Naive B cell (primary cell): ENCODE measurements around the gene LTB4R2. TPM values are rescaled to one million over a fixed set of nuclear protein-coding genes. Genes with fewer than 3 reads are reported as not detected.

Experiments used
- ATAC-seq, 2 donors: fragments of 150-1000 bp; cut with Tn5 transposase; 2 replicates each; pipeline ENCODE4 v1.10.0; 2021; ENCODE audit warnings: low read depth in 2 of 2, mild to moderate bottlenecking in 2 of 2, moderate library complexity in 2 of 2
- DNase-seq: peaks from one replicate; pipeline ENCODE4 v3.0.0; 2022
- H3K27ac Mint-ChIP-seq, 6 donors: one replicate each; pipeline ENCODE4 v1.8.0; 2020 to 2022; ENCODE audit warnings: mild to moderate bottlenecking in 6 of 6, mixed read lengths in 6 of 6, moderate library complexity in 5 of 6, inconsistent platforms in 2 of 6
- H3K27me3 Mint-ChIP-seq, 3 donors: one replicate each; pipeline ENCODE4 v1.8.0; 2021 to 2022; ENCODE audit warnings: mixed read lengths in 3 of 3, mild to moderate bottlenecking in 1 of 3
- H3K36me3 Mint-ChIP-seq, 2 donors: one replicate each; pipeline ENCODE4 v1.8.0; 2020 to 2022; ENCODE audit warnings: mixed read lengths in 2 of 2, inconsistent platforms in 1 of 2, mild to moderate bottlenecking in 1 of 2
- H3K4me1 Mint-ChIP-seq, 3 donors: one replicate each; pipeline ENCODE4 v1.8.0; 2020 to 2022; ENCODE audit warnings: mixed read lengths in 3 of 3, inconsistent platforms in 1 of 3, mild to moderate bottlenecking in 1 of 3, moderate library complexity in 1 of 3
- H3K4me3 Mint-ChIP-seq, 8 donors: one replicate each; pipeline ENCODE4 v1.8.0; 2020 to 2022; ENCODE audit warnings: mild to moderate bottlenecking in 8 of 8, mixed read lengths in 8 of 8, moderate library complexity in 8 of 8, inconsistent platforms in 2 of 8
- H3K9me3 Mint-ChIP-seq, 7 donors: one replicate each; pipeline ENCODE4 v1.8.0; 2020 to 2022; ENCODE audit warnings: mixed read lengths in 7 of 7, mild to moderate bottlenecking in 5 of 7, inconsistent platforms in 2 of 7, moderate library complexity in 1 of 7
- polyA plus RNA-seq, 6 donors: library from polyadenylated mRNA; unstranded; fragments of 300-500 nt; fragmentation: Illumina TruSeq; gene quantifications; one replicate each; pipeline ENCODE4 v1.2.3, GENCODE V29; 2021; ENCODE audit warnings: low read depth in 6 of 6

The LTB4R2 gene
- polyA plus RNA-seq, 6 donors from 2014 or later = 0.28 to 1.2 (median 0.69) TPM

DNA sequence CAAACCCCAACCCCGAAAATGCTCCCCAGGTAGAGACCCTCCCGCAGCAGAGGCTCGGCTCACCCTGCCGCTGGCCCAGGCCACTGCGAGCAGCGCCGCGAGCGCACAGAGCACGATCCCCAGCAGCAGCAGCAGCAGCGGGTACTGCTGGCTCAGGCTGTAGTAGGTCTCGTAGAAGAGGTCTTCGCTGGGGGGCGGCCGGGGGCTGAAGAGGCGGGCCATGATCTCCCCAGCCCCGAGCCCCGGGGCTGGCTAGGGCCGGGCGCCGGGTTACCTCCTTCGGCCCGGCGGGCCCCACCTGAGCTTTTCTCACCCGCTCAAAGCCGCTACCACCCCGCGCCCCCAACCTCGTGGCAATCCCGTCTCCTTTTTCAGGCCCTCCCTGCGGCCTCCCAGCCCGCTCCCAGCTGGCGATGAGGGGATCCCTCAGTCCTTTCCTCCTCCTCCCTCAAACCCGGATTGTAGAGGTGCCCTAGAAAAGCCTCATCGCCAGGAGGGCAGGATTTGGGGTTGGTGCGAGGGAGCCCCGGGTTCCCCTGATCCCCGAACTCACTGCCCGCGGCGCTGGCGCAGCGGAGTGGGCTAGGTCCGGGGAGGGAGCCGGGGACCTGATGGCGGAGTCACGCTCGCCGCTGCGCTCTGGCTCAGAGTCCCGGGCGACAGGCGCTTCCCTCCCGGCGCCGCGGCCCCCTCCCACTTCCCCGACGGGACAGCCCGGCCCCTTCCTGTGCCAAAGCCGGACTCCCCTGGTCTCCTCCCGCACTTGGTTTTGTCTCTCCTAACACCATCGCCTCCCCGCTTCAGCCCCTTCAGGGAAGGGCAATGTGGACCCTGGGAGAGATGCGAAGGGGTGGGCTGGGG is 24.7 kb downstream of the LTB4R2 start, which contains the start of gene ADCY4:
ADCY4 (minus strand) TSS at position 641 of the 861 bp plus-strand sequence; CDS start at position 222, 419 bp downstream.
- Mint-ChIP-seq H3K36me3 (peaks cover 4 to 18% of the 10 kb centered on the region in 2 donors), H3K27ac (peak within 1 kb of the TSS in 4 of 6 donors; percentile 24 to 83 (median 48))

GRCh38 chr14:24335461-24336171 is 25.7 kb downstream of the LTB4R2 start:
- H3K27ac Mint-ChIP-seq = peak overlapping the region in 1 of 6 donors; percentile 16

More for the DNA sequence above, 24.7 kb downstream of the LTB4R2 start, which contains the start of gene ADCY4:
- Mint-ChIP-seq H3K27me3 (peaks cover 19 to 30% (median 20%) of the 10 kb centered on the region in 3 donors), H3K4me3 (peak within 1 kb of the TSS; percentile 59 to 87 (median 80)), H3K4me1 (peaks cover 29 to 53% (median 35%) of the 10 kb centered on the region in 3 donors), H3K9me3 (peaks cover 0 to 1% (median 0%) of the 10 kb centered on the region in 7 donors)
- DNase-seq = no peak
- ATAC-seq = peak in 1 of 2 donors; percentile 24

DNA sequence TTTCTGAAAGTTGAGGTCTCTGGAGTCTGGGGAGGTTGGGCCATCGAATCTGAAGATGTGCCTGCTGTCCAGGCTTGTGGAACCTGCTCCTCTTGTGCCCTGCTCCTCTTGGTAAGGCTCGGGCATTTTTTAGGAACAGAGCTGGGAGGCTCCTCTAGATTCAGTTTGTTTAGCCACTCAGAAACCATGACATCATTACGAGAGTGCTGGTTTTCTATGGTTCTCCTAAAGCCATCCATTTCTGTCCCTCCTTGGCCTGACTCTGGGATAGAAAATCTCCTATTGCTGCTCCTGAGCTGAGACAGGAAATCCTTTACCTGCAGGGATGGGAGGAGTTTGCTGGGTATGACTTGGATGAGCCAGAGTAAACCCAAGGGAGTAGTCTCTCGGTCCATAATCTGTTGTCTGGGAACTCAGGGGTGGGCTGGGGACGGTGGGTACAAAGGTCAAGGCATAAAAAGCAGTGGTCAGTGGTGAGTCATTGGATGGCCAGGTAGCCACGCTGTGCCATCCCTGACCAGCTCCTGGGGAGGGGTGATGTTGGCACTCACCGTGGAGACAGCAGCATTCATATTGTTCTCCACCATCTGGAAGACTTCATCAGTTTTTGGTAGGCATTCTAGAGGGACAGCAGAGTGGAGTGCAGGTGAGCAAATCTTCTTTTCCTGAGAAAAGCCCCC is 27.3 kb downstream of the LTB4R2 start:
- H3K27me3 Mint-ChIP-seq = peaks cover 21 to 28% (median 21%) of the 10 kb centered on the region in 3 donors
- H3K4me3 Mint-ChIP-seq = peak overlapping the region in 6 of 8 donors; percentile 41 to 98 (median 90)
- DNase-seq (no peak), ATAC-seq (no peak)
- H3K9me3 Mint-ChIP-seq = peaks cover 0 to 1% (median 0%) of the 10 kb centered on the region in 7 donors
- peaks cover 4 to 18% of the 10 kb centered on the region in 2 donors for H3K36me3 Mint-ChIP-seq
- peaks cover 28 to 50% (median 35%) of the 10 kb centered on the region in 3 donors for H3K4me1 Mint-ChIP-seq
- peak overlapping the region in 1 of 6 donors; percentile 42 for H3K27ac Mint-ChIP-seq

More at GRCh38 chr14:24335461-24336171, 25.7 kb downstream of the LTB4R2 start:
- Mint-ChIP-seq H3K4me3 (peak overlapping the region in 6 of 8 donors; percentile 65 to 86 (median 78)), H3K27me3 (peaks cover 19 to 26% (median 20%) of the 10 kb centered on the region in 3 donors), H3K9me3 (peaks cover 0 to 1% (median 0%) of the 10 kb centered on the region in 7 donors), H3K4me1 (peaks cover 35 to 59% (median 40%) of the 10 kb centered on the region in 3 donors), H3K36me3 (peaks cover 4 to 18% of the 10 kb centered on the region in 2 donors)
- ATAC-seq (no peak), DNase-seq (no peak)

DNA sequence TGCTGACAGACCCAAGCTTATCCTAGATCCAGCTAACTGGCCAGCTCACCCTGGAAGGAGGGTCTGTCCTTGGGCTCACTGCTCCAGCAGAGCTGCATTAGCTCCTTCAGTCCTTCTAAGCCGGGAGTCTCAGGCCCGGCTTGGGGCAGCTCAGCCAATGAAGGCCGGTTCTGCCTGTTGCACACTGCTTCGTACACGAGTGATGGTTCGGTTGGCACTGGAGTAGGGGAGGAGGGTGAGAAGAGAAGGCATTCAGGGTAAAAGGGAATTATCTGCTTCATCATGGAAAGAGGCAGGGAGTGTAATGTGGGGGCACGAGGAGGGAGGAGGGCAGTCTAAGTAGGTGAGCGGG is 27.9 kb downstream of the LTB4R2 start:
- Mint-ChIP-seq H3K4me3 (peak overlapping the region; percentile 26 to 98 (median 90)), H3K36me3 (peaks cover 4 to 18% of the 10 kb centered on the region in 2 donors), H3K9me3 (peaks cover 0 to 1% (median 0%) of the 10 kb centered on the region in 7 donors), H3K27me3 (peaks cover 17 to 26% (median 22%) of the 10 kb centered on the region in 3 donors), H3K4me1 (peaks cover 25 to 46% (median 30%) of the 10 kb centered on the region in 3 donors), H3K27ac (peak overlapping the region in 1 of 6 donors; percentile 11)
- no peak for DNase-seq
- no peak for ATAC-seq

GRCh38 chr14:24338843-24339242 is 28.9 kb downstream of the LTB4R2 start:
- peak overlapping the region in 2 of 6 donors; percentile 33 to 67 for H3K27ac Mint-ChIP-seq
- peaks cover 4 to 18% of the 10 kb centered on the region in 2 donors for H3K36me3 Mint-ChIP-seq
- H3K9me3 Mint-ChIP-seq = peaks cover 0 to 1% (median 0%) of the 10 kb centered on the region in 7 donors
- H3K4me3 Mint-ChIP-seq = peak overlapping the region; percentile 88 to 98 (median 96)
- peaks cover 17 to 26% (median 17%) of the 10 kb centered on the region in 3 donors for H3K27me3 Mint-ChIP-seq
- DNase-seq (no peak), ATAC-seq (no peak)
- H3K4me1 Mint-ChIP-seq = peaks cover 23 to 37% (median 30%) of the 10 kb centered on the region in 3 donors

- Mint-ChIP-seq H3K27ac (peak within 1 kb of the TSS; percentile 69 to 96 (median 93)), H3K9me3 (peaks cover 0 to 1% (median 0%) of the 10 kb centered on the region in 7 donors), H3K27me3 (peaks cover 12 to 21% (median 17%) of the 10 kb centered on the region in 3 donors), H3K4me1 (peaks cover 23 to 32% (median 26%) of the 10 kb centered on the region in 3 donors), H3K36me3 (peaks cover 4 to 18% of the 10 kb centered on the region in 2 donors), H3K4me3 (peak within 1 kb of the TSS; percentile 88 to 98 (median 96))
- ATAC-seq (peak; percentile 96), DNase-seq (peak; percentile 72)
Observed at GRCh38 chr14:24339284-24340151, 29.6 kb downstream of the LTB4R2 start, which contains the start of gene RIPK3. Gene RIPK3, minus strand, starts transcription at chr14:24339991. Its CDS starts 165 bp downstream, at chr14:24339826.

- no peak for DNase-seq
- no peak for ATAC-seq
- Mint-ChIP-seq H3K9me3 (no peaks in the 10 kb centered on the region), H3K4me1 (peaks cover 16 to 26% (median 17%) of the 10 kb centered on the region in 3 donors), H3K4me3 (peak overlapping the region in 6 of 8 donors; percentile 88 to 98 (median 95)), H3K27ac (no peak overlapping the region), H3K27me3 (peaks cover 16 to 20% (median 17%) of the 10 kb centered on the region in 3 donors), H3K36me3 (peaks cover 4 to 18% of the 10 kb centered on the region in 2 donors)
Observed at GRCh38 chr14:24340606-24341005, 30.7 kb downstream of the LTB4R2 start.

- no peak overlapping the region for H3K27ac Mint-ChIP-seq
- H3K36me3 Mint-ChIP-seq = peaks cover 0 to 6% of the 10 kb centered on the region in 2 donors
- no peaks in the 10 kb centered on the region for H3K9me3 Mint-ChIP-seq
- DNase-seq (no peak), ATAC-seq (no peak)
- peaks cover 16 to 34% (median 20%) of the 10 kb centered on the region in 3 donors for H3K27me3 Mint-ChIP-seq
- peaks cover 15 to 16% (median 16%) of the 10 kb centered on the region in 3 donors for H3K4me1 Mint-ChIP-seq
- no peak overlapping the region for H3K4me3 Mint-ChIP-seq
Observed at GRCh38 chr14:24342889-24343288, 32.9 kb downstream of the LTB4R2 start.

- H3K4me3 Mint-ChIP-seq = no peak overlapping the region
- no peak for DNase-seq
- peak overlapping the region in 1 of 6 donors; percentile 8 for H3K27ac Mint-ChIP-seq
- ATAC-seq = no peak
- peaks cover 16 to 34% (median 21%) of the 10 kb centered on the region in 3 donors for H3K27me3 Mint-ChIP-seq
- peaks cover 6 to 8% (median 6%) of the 10 kb centered on the region in 3 donors for H3K4me1 Mint-ChIP-seq
- H3K9me3 Mint-ChIP-seq = no peaks in the 10 kb centered on the region
- no peaks in the 10 kb centered on the region for H3K36me3 Mint-ChIP-seq
Observed at GRCh38 chr14:24343795-24344660, 34.1 kb downstream of the LTB4R2 start.

- Mint-ChIP-seq H3K4me3 (no peak overlapping the region), H3K27me3 (peaks cover 31 to 50% (median 44%) of the 10 kb centered on the region in 3 donors), H3K4me1 (no peaks in the 10 kb centered on the region), H3K27ac (no peak overlapping the region), H3K36me3 (no peaks in the 10 kb centered on the region), H3K9me3 (no peaks in the 10 kb centered on the region)
- ATAC-seq (no peak), DNase-seq (no peak)
Observed at GRCh38 chr14:24347134-24347533, 37.2 kb downstream of the LTB4R2 start.

GRCh38 chr14:24348186-24348585 is 38.2 kb downstream of the LTB4R2 start:
- H3K27me3 Mint-ChIP-seq = peaks cover 31 to 55% (median 54%) of the 10 kb centered on the region in 3 donors
- H3K4me1 Mint-ChIP-seq = no peaks in the 10 kb centered on the region
- no peak for ATAC-seq
- no peak overlapping the region for H3K27ac Mint-ChIP-seq
- H3K36me3 Mint-ChIP-seq = no peaks in the 10 kb centered on the region
- no peak overlapping the region for H3K4me3 Mint-ChIP-seq
- no peaks in the 10 kb centered on the region for H3K9me3 Mint-ChIP-seq
- DNase-seq = no peak
